NCI-H1694 treated with DMSO at 0.1 percent for 48 hours (cell line): Measurements from ENCODE around the gene TMEM204.

Source experiments
- DNase-seq: peaks from one replicate; lab custom pipeline; 2025; lab: John Stamatoyannopoulos, UW

TMEM204 gene

DNA sequence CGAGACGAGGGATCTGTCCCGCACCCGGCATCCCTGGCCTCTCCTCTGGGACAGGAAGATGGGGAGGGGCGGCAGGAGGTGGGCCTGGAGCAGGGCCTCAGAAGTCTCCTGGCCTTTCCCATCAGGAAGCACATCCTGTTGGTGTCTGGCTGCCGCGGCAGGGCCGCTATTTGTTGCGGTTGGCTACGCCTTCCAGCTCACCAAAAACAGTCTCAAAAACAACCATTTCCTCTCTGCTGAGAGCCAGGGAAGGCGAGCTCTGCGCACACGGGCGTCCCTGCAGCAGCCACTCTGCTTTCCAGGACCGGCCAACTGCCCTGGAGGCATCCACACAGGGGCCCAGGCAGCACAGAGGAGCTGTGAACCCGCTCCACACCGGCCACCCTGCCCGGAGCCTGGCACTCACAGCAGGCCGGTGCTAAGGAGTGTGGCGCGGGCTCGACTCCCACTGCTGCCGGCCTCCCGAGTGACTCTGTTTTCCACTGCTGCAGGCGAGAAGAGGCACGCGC, at the start of gene TMEM204:
TSS of gene TMEM204 (plus strand) at position 224 of the 509 bp plus-strand sequence. CDS start 610 bp downstream, outside the sequence.
- DNase-seq: no peak

DNA sequence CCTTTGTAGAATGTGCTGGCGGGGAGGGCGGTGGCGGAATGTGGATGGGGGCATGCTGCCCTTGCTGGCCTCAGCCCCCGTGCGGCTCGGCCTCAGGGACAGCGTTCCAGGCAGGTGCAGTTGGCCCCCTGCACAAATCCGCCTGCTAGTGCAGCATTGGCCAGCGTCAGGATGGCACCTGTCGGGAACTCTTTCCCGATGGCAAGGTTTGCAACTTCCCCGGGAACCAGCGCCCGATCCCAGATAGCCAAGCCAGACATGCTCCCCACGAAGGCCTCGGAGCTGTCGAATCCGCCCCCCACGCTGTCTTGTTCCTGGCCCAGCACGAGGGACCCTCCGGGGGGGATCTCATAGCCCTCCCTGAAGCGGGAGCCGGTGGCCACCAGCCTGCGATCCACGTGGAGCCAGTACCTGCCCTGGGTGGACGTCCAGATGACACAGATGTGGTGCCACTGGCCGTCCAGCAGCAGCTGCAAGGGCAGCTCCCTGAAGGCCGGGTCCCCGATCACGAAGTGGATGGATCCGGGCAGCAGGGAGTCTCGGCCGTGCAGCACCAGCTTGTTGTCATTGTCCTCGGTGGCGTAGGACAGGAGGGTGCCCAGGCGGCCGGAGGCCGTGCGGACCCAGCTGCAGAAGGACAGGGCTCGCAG, 47.5 kb upstream of the TMEM204 start:
- no peak for DNase-seq

- DNase-seq: no peak
Measured at GRCh38 chr16:1486551-1487390, 46.7 kb upstream of the TMEM204 start.

GRCh38 chr16:1487395-1488053, 45.9 kb upstream of the TMEM204 start:
- no peak for DNase-seq

- no peak for DNase-seq
Measured at GRCh38 chr16:1488054-1488601, 45.3 kb upstream of the TMEM204 start.

DNA sequence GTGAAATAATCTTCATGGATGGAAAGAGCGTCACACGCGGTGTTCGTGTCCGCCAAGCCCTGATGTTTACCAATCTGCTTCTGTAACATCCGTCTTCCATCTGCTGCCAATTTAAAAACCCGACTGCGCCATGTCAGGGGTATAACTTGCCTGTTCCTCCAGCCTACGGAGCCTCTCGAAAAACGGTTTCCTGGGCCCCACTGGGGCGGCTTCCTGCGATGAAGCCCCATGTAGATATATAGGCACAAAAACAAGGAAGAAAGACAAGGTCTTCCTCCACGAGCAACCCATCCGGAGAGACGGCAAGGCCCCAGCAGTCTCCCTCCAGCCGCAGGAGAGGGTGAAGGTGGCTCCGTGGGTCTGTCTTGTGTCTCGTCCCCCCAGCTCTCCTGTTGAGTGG, 44.8 kb upstream of the TMEM204 start, which contains the start of gene PTX4:
TSS of gene PTX4 (minus strand) at position 326 of the 400 bp plus-strand sequence. CDS start at position 291, 35 bp downstream.
- no peak for DNase-seq

DNA sequence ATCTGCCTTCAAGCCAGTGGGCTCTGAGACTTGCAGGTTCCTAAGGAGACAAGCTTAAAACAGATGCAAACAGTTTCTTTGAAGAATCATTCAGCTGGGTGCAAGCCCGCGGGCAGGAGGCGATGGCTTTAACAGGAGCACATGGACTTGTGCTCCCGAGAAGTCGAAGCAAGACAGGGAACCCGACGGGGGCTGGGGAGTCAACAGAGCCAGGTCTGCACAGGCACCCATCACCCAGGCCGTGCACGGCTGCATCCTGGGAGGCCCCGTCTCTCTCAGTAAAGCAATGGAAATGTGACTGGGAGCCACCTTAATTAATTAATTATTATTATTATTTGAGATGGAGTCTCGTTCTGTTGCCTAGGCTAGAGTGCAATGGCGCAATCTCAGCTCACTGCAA, 44.4 kb upstream of the TMEM204 start:
- no peak for DNase-seq

DNA sequence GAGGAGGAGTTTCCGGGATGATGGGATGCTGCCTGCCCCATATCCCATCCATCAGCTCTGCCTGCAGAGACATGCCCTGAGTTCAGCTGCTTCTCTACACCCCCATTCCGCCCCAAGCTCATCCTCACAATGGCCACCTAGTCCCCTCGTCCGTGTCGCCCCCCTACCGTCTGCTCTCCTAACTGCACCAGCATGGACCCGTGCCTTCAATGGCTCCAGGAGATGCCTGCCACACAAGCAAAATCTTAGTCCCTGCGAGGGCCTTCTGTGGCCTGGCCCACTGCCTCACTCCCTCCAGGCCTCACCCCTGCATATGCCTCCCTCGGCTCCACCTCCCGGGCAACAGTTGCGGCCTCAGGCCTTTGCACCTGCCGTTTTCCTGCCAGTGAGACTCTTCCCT, 42.1 kb upstream of the TMEM204 start:
- DNase-seq: no peak

DNA sequence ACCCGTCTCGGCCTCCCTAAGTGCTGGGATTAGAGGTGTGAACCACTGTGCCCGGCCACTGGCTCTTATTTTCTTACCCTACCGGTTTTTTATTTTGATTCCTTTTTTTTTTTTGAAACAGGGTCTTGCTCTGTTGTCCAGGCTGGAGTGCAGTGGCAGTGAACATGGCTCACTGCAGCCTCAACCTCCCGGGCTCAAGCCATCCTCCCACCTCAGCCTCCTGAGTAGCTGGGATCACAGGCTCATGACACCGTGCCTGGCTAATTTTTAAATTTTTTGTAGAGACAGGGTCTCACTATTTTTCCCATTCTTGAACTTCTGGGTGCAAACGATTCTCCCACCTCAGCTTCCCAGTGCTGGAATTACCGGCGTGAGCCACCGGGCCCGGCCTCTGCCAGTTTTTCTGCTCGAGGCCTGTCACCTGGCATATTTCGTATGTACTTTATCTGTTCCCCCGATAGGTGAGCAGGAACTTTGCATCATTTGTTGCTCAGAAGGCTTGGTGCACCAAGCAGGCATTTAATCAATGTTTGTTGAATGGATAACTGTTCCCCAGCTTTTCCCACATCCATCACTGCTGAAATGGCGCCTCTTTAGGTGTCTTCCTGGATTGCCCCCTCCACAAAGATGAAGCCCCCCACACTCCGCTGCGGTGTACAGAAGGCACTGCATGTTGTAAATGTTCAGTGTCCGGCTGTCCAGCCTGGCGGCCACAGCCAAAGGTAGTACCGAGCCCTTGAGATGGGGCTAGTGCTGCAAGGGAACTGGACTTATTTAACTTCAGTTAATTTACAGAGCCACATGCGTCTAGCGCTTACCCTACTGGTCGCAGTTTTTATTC, 41.2 kb upstream of the TMEM204 start:
- no peak for DNase-seq

- DNase-seq: peak; percentile 20
Measured at GRCh38 chr16:1492923-1493745, 40.3 kb upstream of the TMEM204 start, which contains the start of gene TELO2. Gene TELO2, plus strand, starts transcription at chr16:1493360. Its CDS starts 922 bp downstream, at chr16:1494282.

DNA sequence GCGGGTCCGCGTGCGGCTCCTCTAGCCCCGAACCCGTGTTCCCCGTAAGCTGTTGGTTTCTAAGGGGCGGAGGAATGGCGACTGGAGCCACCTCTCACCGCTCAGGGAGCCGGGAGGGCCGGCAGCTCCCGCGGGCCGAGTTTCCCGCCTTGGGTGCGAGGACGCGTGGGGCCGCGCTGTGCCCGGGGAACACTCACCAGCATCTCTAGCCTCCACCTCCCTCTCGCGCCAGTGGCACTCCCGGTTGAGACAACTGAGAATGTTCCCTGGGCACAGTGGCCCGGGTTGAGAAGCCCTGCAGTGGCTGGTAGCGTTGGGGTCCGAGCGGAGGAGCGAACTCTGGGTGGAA, 39.7 kb upstream of the TMEM204 start:
- DNase-seq: no peak

DNA sequence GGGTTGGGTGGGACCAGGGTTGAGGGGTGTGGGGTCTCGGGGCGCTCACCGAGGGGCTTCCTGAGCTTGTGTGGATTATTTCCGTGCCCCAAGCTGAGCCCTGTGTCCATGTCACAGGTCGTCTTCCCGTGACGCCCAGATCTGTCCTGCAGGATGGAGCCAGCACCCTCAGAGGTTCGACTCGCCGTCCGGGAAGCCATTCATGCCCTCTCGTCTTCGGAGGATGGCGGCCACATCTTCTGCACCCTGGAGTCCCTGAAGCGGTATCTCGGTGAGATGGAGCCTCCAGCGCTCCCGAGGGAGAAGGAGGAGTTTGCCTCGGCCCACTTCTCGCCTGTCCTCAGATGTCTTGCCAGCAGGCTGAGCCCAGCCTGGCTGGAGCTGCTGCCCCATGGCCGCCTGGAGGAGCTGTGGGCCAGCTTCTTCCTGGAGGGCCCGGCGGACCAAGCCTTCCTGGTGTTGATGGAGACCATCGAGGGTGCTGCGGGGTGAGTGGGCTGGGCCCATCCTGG, 39.3 kb upstream of the TMEM204 start:
- no peak for DNase-seq

GRCh38 chr16:1494711-1495110, 38.8 kb upstream of the TMEM204 start:
- peak; percentile 57 for DNase-seq

- DNase-seq: no peak
Measured at GRCh38 chr16:1495211-1495888, 38.1 kb upstream of the TMEM204 start.

DNA sequence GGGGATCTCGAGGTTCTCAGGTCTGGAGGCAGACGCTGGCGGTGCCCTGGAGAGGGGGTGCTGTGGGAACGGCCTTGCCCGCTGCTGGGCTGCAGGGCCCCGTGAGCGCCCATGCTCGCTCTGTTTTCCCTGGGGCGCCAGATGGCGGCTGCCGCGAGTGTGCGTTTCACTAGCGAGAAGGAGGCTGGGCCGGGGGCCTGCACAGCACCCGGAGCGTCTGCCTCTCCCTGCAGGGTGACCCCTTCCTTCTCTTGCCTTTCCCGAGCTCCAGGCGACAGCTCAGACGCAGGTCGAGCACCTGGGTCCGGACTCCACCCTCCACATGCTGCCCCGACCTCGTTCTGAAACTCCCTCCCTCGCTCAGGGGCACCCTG, 37.6 kb upstream of the TMEM204 start:
- no peak for DNase-seq

DNA sequence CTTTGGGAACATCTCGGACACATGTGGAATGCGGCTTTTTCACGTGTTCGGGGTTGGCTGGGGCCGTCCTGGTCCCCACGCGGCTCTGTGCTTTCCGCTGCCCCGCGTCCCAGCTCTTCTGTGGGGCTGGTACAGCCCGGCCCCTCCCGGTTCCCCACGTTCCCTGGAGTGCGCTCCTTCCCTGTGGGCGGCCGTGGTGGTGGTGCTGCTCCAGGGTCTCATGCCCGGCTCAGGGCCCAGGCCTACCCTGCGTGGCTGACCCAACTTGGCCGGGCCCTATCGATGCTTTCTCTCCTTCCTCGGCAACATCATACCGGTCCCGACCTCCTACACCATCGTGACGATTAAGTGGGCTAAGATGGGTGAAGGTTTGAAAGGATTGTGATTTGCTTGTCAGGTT, 37.0 kb upstream of the TMEM204 start:
- no peak for DNase-seq

- DNase-seq: no peak
Measured at GRCh38 chr16:1497014-1497598, 36.4 kb upstream of the TMEM204 start.

DNA sequence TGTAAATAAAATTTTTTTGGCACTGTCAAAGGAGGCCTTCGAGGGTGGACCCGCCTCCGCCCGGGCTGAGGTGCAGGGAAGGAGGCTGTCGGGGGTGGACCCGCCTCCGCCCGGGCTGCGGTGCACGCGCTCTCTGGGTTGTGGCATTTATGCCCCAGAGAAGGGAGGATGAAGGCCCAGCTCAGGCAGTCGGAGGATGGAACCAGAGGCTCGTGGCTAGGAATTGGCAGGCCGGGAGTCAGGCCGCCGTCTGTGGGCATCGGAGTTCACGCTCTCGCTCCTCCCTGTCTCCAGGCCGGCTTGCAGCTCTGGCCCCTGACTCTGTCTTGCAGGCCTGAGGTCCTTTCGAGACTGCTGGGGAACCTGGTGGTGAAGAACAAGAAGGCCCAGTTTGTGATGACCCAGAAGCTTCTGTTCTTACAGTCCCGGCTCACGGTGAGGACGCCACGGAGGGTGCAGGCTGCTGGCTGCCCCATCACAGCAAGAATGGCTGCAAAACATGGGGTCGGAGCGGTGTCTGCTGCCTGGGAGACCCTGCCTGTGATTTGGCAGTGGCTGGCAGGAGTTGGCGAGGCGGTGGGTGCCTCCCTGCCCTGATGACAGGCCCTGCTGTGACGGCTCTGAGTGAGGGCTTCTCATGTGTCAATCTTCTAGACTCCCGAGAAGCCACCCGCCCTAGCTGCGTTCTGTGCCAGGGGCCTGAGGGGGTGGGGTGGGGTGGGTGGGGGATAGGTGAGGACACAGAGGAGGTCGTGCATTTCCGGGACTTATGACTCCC, 34.4 kb upstream of the TMEM204 start:
- no peak for DNase-seq
